Activated CD8-positive, alpha-beta T cell treated with anti-CD3 and anti-CD28 coated beads for 36 hours (primary cell): ENCODE data around the gene SMG6. TPM values are rescaled to one million over a fixed set of nuclear protein-coding genes. Genes with fewer than 3 reads are reported as not detected.

ENCODE experiments used
- ATAC-seq: fragments of 200-7000 bp; cut with Tn5 transposase; one replicate; pipeline ENCODE4 v1.10.0; 2021; ENCODE audit warnings: mild to moderate bottlenecking, moderate library complexity
- CTCF ChIA-PET: fragments of 350-600 bp; sonication (Branson Sonifier 250); formaldehyde crosslinking; loops from one replicate; lab custom pipeline; 2021; ENCODE audit warnings: antibody characterized with exemption; lab: Charles Lee
- POLR2A ChIA-PET: fragments of 350-600 bp; sonication (Branson Sonifier 250); formaldehyde crosslinking; loops from one replicate; lab custom pipeline; 2021; ENCODE audit warnings: antibody characterized with exemption; lab: Charles Lee
- DNase-seq: peaks from one replicate; pipeline ENCODE4 v3.0.0-alpha.2; 2020
- H3K27ac Mint-ChIP-seq: one replicate; pipeline ENCODE4 v1.8.0; 2021; ENCODE audit warnings: mild to moderate bottlenecking, mixed read lengths
- H3K27me3 Mint-ChIP-seq: one replicate; pipeline ENCODE4 v1.8.0; 2021; ENCODE audit warnings: mixed read lengths
- H3K36me3 Mint-ChIP-seq: one replicate; pipeline ENCODE4 v1.8.0; 2021; ENCODE audit warnings: low read depth, mixed read lengths
- H3K4me1 Mint-ChIP-seq: one replicate; pipeline ENCODE4 v1.8.0; 2021; ENCODE audit warnings: low read depth, mixed read lengths
- H3K4me3 Mint-ChIP-seq: one replicate; pipeline ENCODE4 v1.8.0; 2021; ENCODE audit warnings: mild to moderate bottlenecking, moderate library complexity, mixed read lengths
- H3K9me3 Mint-ChIP-seq: one replicate; pipeline ENCODE4 v1.8.0; 2021; ENCODE audit warnings: mixed read lengths
- intact Hi-C: fragments of 100-400 bp; cut with micrococcal nuclease; formaldehyde crosslinking; loops from one replicate; pipeline ENCODE4 v1.10.0; 2022
- total RNA-seq, 2 experiments: library from RNA; stranded (reverse); gene quantifications; one replicate each; pipeline ENCODE4 v1.2.3, GENCODE V29; 2021
- TF ChIP-seq, protein P1 (sequence below): fragments of 200-600 bp; IDR thresholded peaks from one replicate; pipeline ENCODE4 v1.8.0; 2022; ENCODE audit warnings: antibody characterized with exemption, mild to moderate bottlenecking

Gene SMG6
- total RNA-seq, 2 experiments from 2014 or later = 39.6 to 40.4 TPM

DNA sequence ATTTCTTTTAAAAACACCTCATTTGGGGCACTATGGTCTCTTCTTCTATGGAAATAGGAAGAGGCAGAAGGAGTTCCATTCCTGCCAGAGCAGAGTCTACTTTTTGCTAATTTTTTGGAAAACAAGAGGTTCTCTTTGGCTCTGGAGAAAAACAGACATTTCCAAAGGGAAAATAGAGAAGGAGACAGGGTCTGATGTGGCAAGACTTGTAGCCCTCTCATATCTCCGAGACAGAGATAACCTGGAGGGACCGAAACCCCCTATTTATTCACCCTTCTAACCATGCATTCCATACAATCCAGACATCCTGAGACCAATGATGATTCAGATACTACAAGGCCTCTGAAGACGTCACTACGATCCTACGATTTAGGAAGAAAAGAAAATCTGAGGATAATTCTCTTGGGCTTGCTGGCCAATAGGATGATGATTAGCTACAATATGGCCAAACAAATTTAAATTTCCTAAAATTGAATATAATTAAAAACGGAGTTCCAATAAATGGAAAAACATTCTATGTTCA lies 178.5 kb downstream of the SMG6 start:
- no peak for DNase-seq
- Mint-ChIP-seq H3K4me3 (no peak overlapping the region), H3K9me3 (no peaks in the 10 kb centered on the region), H3K27me3 (no peaks in the 10 kb centered on the region), H3K27ac (no peak overlapping the region), H3K36me3 (peaks cover 6% of the 10 kb centered on the region), H3K4me1 (peaks cover 20% of the 10 kb centered on the region)
- TF ChIP-seq, protein P1, sequence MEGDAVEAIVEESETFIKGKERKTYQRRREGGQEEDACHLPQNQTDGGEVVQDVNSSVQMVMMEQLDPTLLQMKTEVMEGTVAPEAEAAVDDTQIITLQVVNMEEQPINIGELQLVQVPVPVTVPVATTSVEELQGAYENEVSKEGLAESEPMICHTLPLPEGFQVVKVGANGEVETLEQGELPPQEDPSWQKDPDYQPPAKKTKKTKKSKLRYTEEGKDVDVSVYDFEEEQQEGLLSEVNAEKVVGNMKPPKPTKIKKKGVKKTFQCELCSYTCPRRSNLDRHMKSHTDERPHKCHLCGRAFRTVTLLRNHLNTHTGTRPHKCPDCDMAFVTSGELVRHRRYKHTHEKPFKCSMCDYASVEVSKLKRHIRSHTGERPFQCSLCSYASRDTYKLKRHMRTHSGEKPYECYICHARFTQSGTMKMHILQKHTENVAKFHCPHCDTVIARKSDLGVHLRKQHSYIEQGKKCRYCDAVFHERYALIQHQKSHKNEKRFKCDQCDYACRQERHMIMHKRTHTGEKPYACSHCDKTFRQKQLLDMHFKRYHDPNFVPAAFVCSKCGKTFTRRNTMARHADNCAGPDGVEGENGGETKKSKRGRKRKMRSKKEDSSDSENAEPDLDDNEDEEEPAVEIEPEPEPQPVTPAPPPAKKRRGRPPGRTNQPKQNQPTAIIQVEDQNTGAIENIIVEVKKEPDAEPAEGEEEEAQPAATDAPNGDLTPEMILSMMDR = no peak
- no peak for ATAC-seq
- intact Hi-C loops = no loop called here
- ChIA-PET CTCF (interaction anchor here (2.4 kb wide), 1 partner anchor 120 kb away, joined by 8 read pairs; no protein-coding TSS in a partner anchor), POLR2A (no interaction called here)

DNA sequence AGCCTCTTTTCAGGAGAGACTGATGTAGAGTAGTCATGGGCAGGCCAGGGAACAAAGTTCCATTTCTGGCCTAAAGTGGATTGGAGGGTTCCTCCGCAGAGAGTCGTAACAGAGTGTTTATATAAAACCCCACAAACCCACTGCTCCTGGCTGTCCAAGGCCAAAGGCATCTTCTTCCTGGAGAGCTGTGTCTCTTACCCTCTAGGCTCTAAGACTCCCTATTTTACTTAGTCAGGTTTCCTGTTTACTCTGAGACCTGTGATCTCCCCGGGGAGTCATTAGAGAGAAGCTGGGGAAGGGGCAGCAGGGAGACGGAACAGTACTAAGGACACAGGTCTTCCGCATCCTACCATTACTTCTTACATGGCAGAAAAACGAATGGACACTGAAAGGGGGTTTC lies 179.2 kb downstream of the SMG6 start:
- ATAC-seq (no peak), DNase-seq (no peak)
- Mint-ChIP-seq H3K36me3 (peaks cover 9% of the 10 kb centered on the region), H3K27me3 (no peaks in the 10 kb centered on the region), H3K27ac (no peak overlapping the region), H3K9me3 (no peaks in the 10 kb centered on the region), H3K4me1 (peaks cover 20% of the 10 kb centered on the region), H3K4me3 (no peak overlapping the region)
- ChIA-PET POLR2A (no interaction called here), CTCF (interaction anchor here (1.2 to 1.3 kb wide), 2 partner anchors 12 to 14 kb away, joined by 3 read pairs; no protein-coding TSS in a partner anchor)
- intact Hi-C loops = no loop called here
- TF ChIP-seq, protein P1 = no peak

DNA sequence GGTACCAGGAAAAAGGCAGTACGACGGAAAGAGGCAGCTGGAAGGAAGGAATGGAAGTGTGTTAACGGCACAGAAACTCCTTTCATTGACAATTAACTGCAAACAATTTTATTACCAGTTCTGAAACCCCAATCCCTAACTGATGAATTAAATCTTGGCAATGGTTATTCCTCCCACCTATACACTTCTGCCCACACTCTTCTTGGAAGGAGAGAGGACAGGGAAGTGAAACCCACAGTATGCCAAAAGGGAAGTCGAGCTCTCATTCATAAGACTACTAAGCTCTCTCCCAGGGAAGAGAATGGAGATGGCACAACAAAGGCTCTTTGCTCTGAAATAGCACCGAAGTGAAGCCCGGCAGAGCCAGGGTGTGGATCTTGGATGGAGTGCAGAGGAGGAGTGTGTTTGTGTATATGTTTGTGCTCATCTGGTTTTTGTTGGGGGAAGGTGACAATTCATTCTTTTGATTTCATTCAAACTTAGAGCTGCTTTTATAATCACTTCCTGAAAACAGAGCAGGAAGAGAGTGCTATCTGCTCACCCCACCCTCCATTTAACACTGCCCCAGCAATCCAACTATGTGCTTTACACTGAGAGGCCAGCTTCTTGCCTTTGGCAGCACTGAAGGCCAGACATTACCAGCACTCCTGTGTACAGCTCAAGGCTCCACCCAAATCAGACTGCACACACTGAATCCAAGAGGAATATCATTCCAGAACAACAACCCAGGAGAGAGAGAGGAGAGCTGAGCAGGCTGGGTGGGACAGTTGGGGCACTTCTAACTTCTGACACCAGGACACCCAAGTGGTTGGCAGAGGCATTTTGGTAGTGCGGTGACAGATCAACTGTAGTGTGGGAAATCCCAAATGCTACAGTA lies 180.0 kb downstream of the SMG6 start:
- peak; percentile 42 for ATAC-seq

DNA sequence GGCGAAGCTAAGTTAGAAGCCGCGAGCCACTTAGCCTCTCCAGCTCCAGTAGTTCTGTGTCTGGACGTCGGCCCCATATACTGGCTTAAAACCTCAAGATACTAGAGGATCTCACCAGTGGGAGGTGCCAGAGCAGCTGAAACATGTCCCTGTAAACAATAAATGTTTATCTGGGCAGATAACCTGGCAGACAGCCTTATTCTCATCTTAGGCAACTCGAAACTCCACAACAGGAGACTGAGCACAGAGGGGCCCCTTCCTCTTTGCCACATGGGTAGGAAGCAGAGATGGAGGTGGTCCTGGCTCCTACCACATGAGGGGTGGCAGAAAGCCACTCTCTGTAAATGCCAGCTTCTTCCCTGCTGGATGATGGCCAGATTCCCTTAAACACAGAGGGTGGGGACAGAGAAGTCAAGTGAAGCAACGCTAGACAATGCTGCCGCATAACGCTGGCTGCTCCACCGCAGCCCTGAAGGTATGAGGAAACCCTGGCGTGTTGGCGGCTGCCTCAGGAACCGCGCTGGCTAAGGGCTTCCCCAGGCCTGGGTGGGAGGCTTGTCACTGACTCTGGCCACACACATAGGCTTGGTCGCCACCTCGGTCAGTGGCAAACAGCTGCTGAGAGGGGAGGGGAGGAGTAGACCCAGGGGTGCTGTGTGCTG lies 180.8 kb downstream of the SMG6 start:
- TF ChIP-seq, protein P1 = no peak
- DNase-seq (no peak), ATAC-seq (no peak)
- ChIA-PET CTCF (interaction anchor here (1.0 to 2.3 kb wide), 5 partner anchors 8 to 64 kb away, joined by 3 to 7 read pairs (median 4); no protein-coding TSS in a partner anchor), POLR2A (no interaction called here)
- Mint-ChIP-seq H3K27ac (no peak overlapping the region), H3K4me3 (no peak overlapping the region), H3K4me1 (peaks cover 20% of the 10 kb centered on the region), H3K36me3 (peaks cover 9% of the 10 kb centered on the region), H3K9me3 (no peaks in the 10 kb centered on the region), H3K27me3 (no peaks in the 10 kb centered on the region)
- intact Hi-C loops = no loop called here

More for the DNA sequence above, 180.0 kb downstream of the SMG6 start:
- peaks cover 9% of the 10 kb centered on the region for H3K36me3 Mint-ChIP-seq
- peaks cover 20% of the 10 kb centered on the region for H3K4me1 Mint-ChIP-seq
- peak overlapping the region; percentile 67 for H3K27ac Mint-ChIP-seq
- POLR2A ChIA-PET = no interaction called here
- TF ChIP-seq, protein P1 = no peak
- no peaks in the 10 kb centered on the region for H3K9me3 Mint-ChIP-seq
- no peaks in the 10 kb centered on the region for H3K27me3 Mint-ChIP-seq
- no peak overlapping the region for H3K4me3 Mint-ChIP-seq
- DNase-seq = no peak
- intact Hi-C loops = no loop called here
- CTCF ChIA-PET = interaction anchor here (1.0 to 1.3 kb wide), 4 partner anchors 13 to 65 kb away, joined by 3 to 4 read pairs (median 3); no protein-coding TSS in a partner anchor
